ENCODE data around the gene CES5A. TPM values are rescaled to one million over a fixed set of nuclear protein-coding genes. Genes with fewer than 3 reads are reported as not detected.
"Not testable (repeated sequence)": the region's sequence is repeated elsewhere in the genome, so short reads cannot be mapped to it uniquely, and the experiment has no call there.

The CES5A gene
- polyA plus RNA-seq, 2 of the 4 experiments (the other 2 are of a cell fraction), result not detected

GRCh38 chr16:55832425-55832772 is 42.8 kb downstream of the CES5A start:
- ATAC-seq, result peak in 1 of 2 experiments; percentile 7; a peak in 2 of 6 replicates
- ChIA-PET CTCF (interaction anchor here (2.7 kb wide), 1 partner anchor 10 kb away, joined by 10 read pairs; no protein-coding TSS in a partner anchor), POLR2A (no interaction called here)
- Histone ChIP-seq H3K27ac (peak overlapping the region; percentile 34 to 38; a peak in 2 of 6 replicates), H3K4me3 (peak overlapping the region; percentile 36), H3K4me1 (peaks cover 14% of the 10 kb centered on the region), H3K4me2 (peak overlapping the region; percentile 53; the same call in 2 of the 3 replicates), H3K9me3 (no peaks in the 10 kb centered on the region)
- 77% methylated on average over 10 of the region's 17 CpGs for WGBS (ENCODE audit: missing lambda C conversion rate)
- DNase-seq (ENCODE audit: low read depth in 1 of 2, low spot score in 1 of 2), result peak in 1 of 2 experiments; percentile 9
- TF ChIP-seq EHMT2 (IDR thresholded peaks at IDR 0.05; ENCODE audit: low read depth), result no peak
- TF ChIP-seq FOSB (CRISPR knock-in tag; IDR thresholded peaks at IDR 0.05), result no peak
- TF ChIP-seq BCL3 (IDR thresholded peaks at IDR 0.05), result no peak
- TF ChIP-seq JUN (IDR thresholded peaks at IDR 0.05), result no peak
- no peak for FAIRE-seq

- ChIA-PET POLR2A (no interaction called here), CTCF (no interaction called here)
- 74% methylated on average over 6 of the region's 6 CpGs for WGBS (ENCODE audit: missing lambda C conversion rate)
- FAIRE-seq (no peak), ATAC-seq (no peak), DNase-seq (ENCODE audit: low read depth in 1 of 2, low spot score in 1 of 2) (no peak)
- Histone ChIP-seq H3K27ac (no peak overlapping the region), H3K4me2 (no peak overlapping the region), H3K4me3 (no peak overlapping the region), H3K4me1 (peaks cover 3% of the 10 kb centered on the region), H3K9me3 (no peaks in the 10 kb centered on the region)
- no peak for TF ChIP-seq HES2 (IDR thresholded peaks at IDR 0.05)
- no peak for TF ChIP-seq EHF (CRISPR knock-in tag; IDR thresholded peaks at IDR 0.05)
- TF ChIP-seq CBX8 (IDR thresholded peaks at IDR 0.05), result no peak
- TF ChIP-seq RAD21 (conservative IDR thresholded peaks at IDR 0.05 in 1 of 2, IDR thresholded peaks at IDR 0.05 in 1 of 2), result no peak
- TF ChIP-seq USF2 (IDR thresholded peaks at IDR 0.05), result no peak
- no peak for TF ChIP-seq ZC3H11A (IDR thresholded peaks at IDR 0.05)
- TF ChIP-seq E2F6 (IDR thresholded peaks at IDR 0.05; ENCODE audit: borderline replicate concordance, low read depth), result no peak
- TF ChIP-seq SREBF2 (IDR thresholded peaks at IDR 0.05), result no peak
- TF ChIP-seq GATA3 (IDR thresholded peaks at IDR 0.05; ENCODE audit: borderline replicate concordance), result no peak
- no peak for TF ChIP-seq PHF8 (IDR thresholded peaks at IDR 0.05; ENCODE audit: borderline replicate concordance, low read depth)
- no peak for TF ChIP-seq KDM5A (IDR thresholded peaks at IDR 0.05)
- no peak for TF ChIP-seq ATOH8 (CRISPR knock-in tag; IDR thresholded peaks at IDR 0.05; ENCODE audit: low read depth)
Observed at GRCh38 chr16:55830658-55831294, 44.4 kb downstream of the CES5A start.

- H3K4me1 ChIP-seq; H3K4me2 ChIP-seq; DNase-seq (ENCODE audit: low read depth in 1 of 2, low spot score in 1 of 2); FAIRE-seq; H3K9me3 ChIP-seq; H3K4me3 ChIP-seq; H3K27ac ChIP-seq; POLR2A ChIA-PET; ATAC-seq: not testable (repeated sequence)
- 95% methylated on average over 3 of the region's 3 CpGs for WGBS (ENCODE audit: missing lambda C conversion rate)
- CTCF ChIA-PET, result interaction anchor here (1.2 to 2.1 kb wide), 3 partner anchors 13 to 364 kb away, joined by 3 to 8 read pairs (median 4); no protein-coding TSS in a partner anchor
Observed at GRCh38 chr16:55829232-55829631, 45.9 kb downstream of the CES5A start.
